ENCODE measurements around the gene SLC49A3. TPM values are rescaled to one million over a fixed set of nuclear protein-coding genes. Genes with fewer than 3 reads are reported as not detected.

The SLC49A3 gene
- total and polyA plus RNA-seq, 2 experiments from 2014 or later = 1.3 to 3.7 TPM

- H3K4me1 Mint-ChIP-seq = no peaks in the 10 kb centered on the region; the same call in 2 of the 3 replicates
- no peaks in the 10 kb centered on the region; the same call in 1 of the 2 replicates for H4K20me1 ChIP-seq (replicated peaks; ENCODE audit: insufficient read depth)
- H3F3A ChIP-seq (replicated peaks; ENCODE audit: low read depth) = no peaks in the 10 kb centered on the region
- H3K9me2 ChIP-seq (ENCODE audit: insufficient read depth) = no peaks in the 10 kb centered on the region
- peaks cover 8% of the 10 kb centered on the region for H3K27me3 Mint-ChIP-seq (ENCODE audit: insufficient read depth, low read depth, poor library complexity)
- DNase-seq (ENCODE audit: low spot score) (no peak), ATAC-seq (no peak)
- no peaks in the 10 kb centered on the region for H3K4me1 ChIP-seq (ENCODE audit: insufficient read depth)
- no peak overlapping the region for H3K4me3 ChIP-seq
- H3K27ac ChIP-seq (ENCODE audit: low read depth) = no peak overlapping the region
- no peaks in the 10 kb centered on the region for H3K36me3 ChIP-seq (ENCODE audit: insufficient read depth)
- H3K27me3 ChIP-seq (ENCODE audit: insufficient read depth) = no peaks in the 10 kb centered on the region
- H3K36me3 Mint-ChIP-seq (ENCODE audit: low read depth) = peaks cover 6% of the 10 kb centered on the region
- H2AFZ ChIP-seq = no peak overlapping the region
- H3K27ac Mint-ChIP-seq = no peak overlapping the region
- H3K4me2 ChIP-seq = no peak overlapping the region
- H3K4me3 Mint-ChIP-seq = no peak overlapping the region
- TF ChIP-seq POLR2AphosphoS5 (IDR thresholded peaks at IDR 0.05; ENCODE audit: low read depth) = no peak
- TF ChIP-seq ZNF331 (CRISPR knock-in tag; IDR thresholded peaks at IDR 0.05; ENCODE audit: low read depth) = no peak
- no peak for TF ChIP-seq CREB1 (CRISPR knock-in tag; IDR thresholded peaks at IDR 0.05; ENCODE audit: low read depth)
- no peak for TF ChIP-seq JUNB (IDR thresholded peaks at IDR 0.05; ENCODE audit: unreplicated experiment)
- TF ChIP-seq EZH2phosphoT487 (IDR thresholded peaks at IDR 0.05; ENCODE audit: unreplicated experiment) = no peak
- no peak for TF ChIP-seq REST (IDR thresholded peaks at IDR 0.05; ENCODE audit: unreplicated experiment)
- no peak for TF ChIP-seq STAT1 (IDR thresholded peaks at IDR 0.05; ENCODE audit: unreplicated experiment)
- no peak for TF ChIP-seq ZNF462 (CRISPR knock-in tag; IDR thresholded peaks at IDR 0.05)
- TF ChIP-seq ETS1 (IDR thresholded peaks at IDR 0.05) = no peak
- TF ChIP-seq EZH2 (IDR thresholded peaks at IDR 0.05; ENCODE audit: low read depth, unreplicated experiment) = no peak
- no peaks in the 10 kb centered on the region for H3K79me2 ChIP-seq (replicated peaks; ENCODE audit: insufficient read depth)
- no peaks in the 10 kb centered on the region; the same call in 2 of the 3 replicates for H3K9me3 Mint-ChIP-seq
Observed at GRCh38 chr4:665381-665750, 23.6 kb downstream of the SLC49A3 start.
